ENCODE measurements around the gene TREX2. TPM values are rescaled to one million over a fixed set of nuclear protein-coding genes. Genes with fewer than 3 reads are reported as not detected.

TREX2 gene
- total RNA-seq, 1 donor from 2014 or later: 0.29 TPM

DNA sequence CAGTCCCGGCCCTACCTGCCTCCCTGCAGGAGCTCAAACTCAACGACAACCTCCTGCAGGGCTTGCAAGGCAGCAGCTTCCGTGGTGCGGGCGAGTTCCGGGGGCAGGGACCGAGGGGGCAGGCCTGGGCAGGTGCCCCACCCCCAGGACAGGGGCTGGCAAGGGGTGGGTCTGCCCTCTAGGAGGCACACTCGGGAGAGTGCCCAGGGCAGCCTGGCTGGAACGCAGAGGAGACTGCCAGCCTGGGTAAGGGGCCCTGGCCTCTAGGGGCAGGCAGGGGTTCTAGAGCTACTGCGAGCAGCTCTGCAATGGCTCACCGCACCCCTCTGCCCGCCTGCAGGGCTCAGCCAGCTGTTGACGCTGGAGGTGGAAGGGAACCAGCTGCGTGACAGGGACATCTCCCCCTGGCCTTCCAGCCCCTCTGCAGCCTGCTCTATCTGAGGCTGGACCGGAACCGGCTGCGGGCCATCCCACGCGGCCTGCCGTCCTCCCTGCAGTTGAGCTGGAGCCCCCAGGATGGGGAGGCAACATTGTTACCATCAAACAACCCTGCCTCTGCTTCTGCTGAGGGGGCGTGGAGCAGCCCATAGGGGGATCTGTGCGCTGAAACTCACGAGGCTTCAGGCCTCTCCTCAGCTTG is 36.6 kb upstream of the TREX2 start:
- no peaks in the 10 kb centered on the region for H3K36me3 Mint-ChIP-seq (ENCODE audit: unreplicated experiment)
- H3K4me3 Mint-ChIP-seq (ENCODE audit: unreplicated experiment): no peak overlapping the region
- no peak for DNase-seq
- H3K27ac Mint-ChIP-seq (ENCODE audit: unreplicated experiment): no peak overlapping the region
- H3K4me1 Mint-ChIP-seq (ENCODE audit: low read depth, unreplicated experiment): no peaks in the 10 kb centered on the region
- no peaks in the 10 kb centered on the region for H3K27me3 Mint-ChIP-seq (ENCODE audit: unreplicated experiment)
- no peaks in the 10 kb centered on the region for H3K9me3 Mint-ChIP-seq (ENCODE audit: unreplicated experiment)
- TF ChIP-seq, protein P1, sequence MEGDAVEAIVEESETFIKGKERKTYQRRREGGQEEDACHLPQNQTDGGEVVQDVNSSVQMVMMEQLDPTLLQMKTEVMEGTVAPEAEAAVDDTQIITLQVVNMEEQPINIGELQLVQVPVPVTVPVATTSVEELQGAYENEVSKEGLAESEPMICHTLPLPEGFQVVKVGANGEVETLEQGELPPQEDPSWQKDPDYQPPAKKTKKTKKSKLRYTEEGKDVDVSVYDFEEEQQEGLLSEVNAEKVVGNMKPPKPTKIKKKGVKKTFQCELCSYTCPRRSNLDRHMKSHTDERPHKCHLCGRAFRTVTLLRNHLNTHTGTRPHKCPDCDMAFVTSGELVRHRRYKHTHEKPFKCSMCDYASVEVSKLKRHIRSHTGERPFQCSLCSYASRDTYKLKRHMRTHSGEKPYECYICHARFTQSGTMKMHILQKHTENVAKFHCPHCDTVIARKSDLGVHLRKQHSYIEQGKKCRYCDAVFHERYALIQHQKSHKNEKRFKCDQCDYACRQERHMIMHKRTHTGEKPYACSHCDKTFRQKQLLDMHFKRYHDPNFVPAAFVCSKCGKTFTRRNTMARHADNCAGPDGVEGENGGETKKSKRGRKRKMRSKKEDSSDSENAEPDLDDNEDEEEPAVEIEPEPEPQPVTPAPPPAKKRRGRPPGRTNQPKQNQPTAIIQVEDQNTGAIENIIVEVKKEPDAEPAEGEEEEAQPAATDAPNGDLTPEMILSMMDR (IDR thresholded peaks at IDR 0.05; ENCODE audit: partially characterized antibody, unreplicated experiment): no peak

DNA sequence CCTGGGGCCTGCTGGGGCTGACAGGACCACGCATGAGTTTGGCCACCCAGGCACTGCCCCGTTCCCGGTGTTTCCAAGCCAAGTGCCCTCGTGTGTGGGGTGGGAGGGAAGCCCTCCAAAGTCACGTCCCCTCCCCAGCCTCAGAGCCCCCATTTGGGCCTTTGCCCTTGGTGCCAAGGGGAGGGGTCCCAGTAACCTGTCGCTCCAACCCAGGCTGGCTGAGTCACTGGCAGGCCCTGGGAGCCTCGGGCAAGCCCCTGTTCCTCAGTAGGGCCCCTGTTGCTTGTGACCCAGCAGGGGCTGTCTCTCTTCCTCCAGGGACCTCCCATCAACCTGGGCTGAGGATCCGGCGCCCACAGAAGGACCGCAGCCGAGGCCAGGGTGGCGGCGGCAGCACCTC is 35.2 kb upstream of the TREX2 start:
- Mint-ChIP-seq H3K27ac (ENCODE audit: unreplicated experiment) (no peak overlapping the region), H3K9me3 (ENCODE audit: unreplicated experiment) (peaks cover under 1% of the 10 kb centered on the region), H3K4me1 (ENCODE audit: low read depth, unreplicated experiment) (peaks cover under 1% of the 10 kb centered on the region), H3K27me3 (ENCODE audit: unreplicated experiment) (peaks cover under 1% of the 10 kb centered on the region), H3K36me3 (ENCODE audit: unreplicated experiment) (no peaks in the 10 kb centered on the region), H3K4me3 (ENCODE audit: unreplicated experiment) (no peak overlapping the region)
- DNase-seq: no peak
- TF ChIP-seq, protein P1 (IDR thresholded peaks at IDR 0.05; ENCODE audit: partially characterized antibody, unreplicated experiment): no peak

DNA sequence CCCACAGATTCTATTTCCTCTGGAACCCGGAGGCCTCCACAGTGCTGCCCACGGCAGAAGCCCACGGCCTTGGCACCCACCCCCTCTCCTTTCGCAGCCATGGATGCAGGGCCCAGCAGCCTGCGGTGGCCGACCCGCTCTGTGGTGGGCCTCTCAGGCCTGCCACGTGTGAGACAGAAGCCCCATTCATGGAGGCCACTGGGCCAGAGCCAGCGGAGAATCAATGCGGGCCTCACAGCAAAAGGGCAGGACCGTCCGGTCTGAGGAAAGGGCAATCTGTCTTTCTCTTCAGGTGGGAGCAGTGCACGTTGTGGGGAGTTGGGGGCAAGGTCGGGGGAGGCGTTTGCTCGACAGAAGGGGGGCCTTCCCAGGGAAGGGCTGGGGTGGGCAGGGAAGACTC is 32.9 kb upstream of the TREX2 start:
- Mint-ChIP-seq H3K27me3 (ENCODE audit: unreplicated experiment) (peaks cover 2% of the 10 kb centered on the region), H3K27ac (ENCODE audit: unreplicated experiment) (no peak overlapping the region), H3K4me1 (ENCODE audit: low read depth, unreplicated experiment) (peaks cover 2% of the 10 kb centered on the region), H3K4me3 (ENCODE audit: unreplicated experiment) (no peak overlapping the region), H3K36me3 (ENCODE audit: unreplicated experiment) (no peaks in the 10 kb centered on the region), H3K9me3 (ENCODE audit: unreplicated experiment) (peaks cover 3% of the 10 kb centered on the region)
- no peak for DNase-seq
- TF ChIP-seq, protein P1 (IDR thresholded peaks at IDR 0.05; ENCODE audit: partially characterized antibody, unreplicated experiment): no peak

DNA sequence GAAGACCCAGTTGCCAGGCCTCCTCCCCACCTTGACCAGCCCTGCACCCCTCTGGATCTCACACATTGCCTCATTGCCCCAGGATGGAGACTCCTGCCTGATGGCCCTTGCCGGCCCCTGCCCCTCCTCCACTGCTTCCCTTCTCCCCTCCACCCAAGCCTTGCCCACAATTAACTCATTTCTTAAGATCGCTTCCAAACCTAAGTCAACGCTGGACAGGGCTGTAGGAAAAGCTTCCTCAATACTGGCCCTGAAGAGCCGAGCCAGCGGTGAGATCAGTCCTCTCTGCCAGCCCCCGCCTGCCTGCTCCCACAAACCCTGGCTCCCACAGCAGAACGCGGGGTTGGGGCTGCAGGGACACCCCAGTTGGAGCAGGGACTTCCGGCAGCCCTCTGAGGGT is 32.0 kb upstream of the TREX2 start:
- peaks cover 2% of the 10 kb centered on the region for H3K4me1 Mint-ChIP-seq (ENCODE audit: low read depth, unreplicated experiment)
- TF ChIP-seq, protein P1 (IDR thresholded peaks at IDR 0.05; ENCODE audit: partially characterized antibody, unreplicated experiment): no peak
- peaks cover 2% of the 10 kb centered on the region for H3K27me3 Mint-ChIP-seq (ENCODE audit: unreplicated experiment)
- no peak overlapping the region for H3K4me3 Mint-ChIP-seq (ENCODE audit: unreplicated experiment)
- no peak overlapping the region for H3K27ac Mint-ChIP-seq (ENCODE audit: unreplicated experiment)
- DNase-seq: no peak
- H3K9me3 Mint-ChIP-seq (ENCODE audit: unreplicated experiment): peaks cover 4% of the 10 kb centered on the region
- no peaks in the 10 kb centered on the region for H3K36me3 Mint-ChIP-seq (ENCODE audit: unreplicated experiment)

DNA sequence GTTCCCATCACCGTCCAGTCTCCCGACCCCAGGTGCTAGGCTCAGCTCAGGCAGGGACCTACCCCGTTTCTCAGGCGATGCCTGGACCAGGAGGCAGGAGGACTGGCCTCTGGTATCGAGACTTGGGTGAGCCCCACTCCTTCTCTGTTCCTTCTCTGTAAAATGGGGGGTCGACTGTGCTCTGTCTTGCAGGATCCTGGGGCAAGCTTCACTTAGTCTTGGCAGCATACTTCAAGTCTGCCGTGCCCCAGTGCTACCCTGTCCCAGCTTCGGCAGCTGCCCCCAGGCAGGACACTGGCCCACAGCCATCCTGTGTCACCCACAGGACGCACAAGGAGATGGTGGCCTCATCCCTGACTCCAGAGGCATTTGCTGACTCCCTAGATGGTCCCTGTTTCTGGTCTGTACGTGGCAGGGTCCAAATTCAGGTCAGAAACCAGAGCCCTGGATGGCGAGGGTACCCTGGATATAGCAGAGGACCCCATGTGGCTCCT is 31.6 kb upstream of the TREX2 start:
- H3K36me3 Mint-ChIP-seq (ENCODE audit: unreplicated experiment): no peaks in the 10 kb centered on the region
- H3K4me3 Mint-ChIP-seq (ENCODE audit: unreplicated experiment): no peak overlapping the region
- H3K4me1 Mint-ChIP-seq (ENCODE audit: low read depth, unreplicated experiment): peaks cover 2% of the 10 kb centered on the region
- H3K9me3 Mint-ChIP-seq (ENCODE audit: unreplicated experiment): peaks cover 4% of the 10 kb centered on the region
- peaks cover 2% of the 10 kb centered on the region for H3K27me3 Mint-ChIP-seq (ENCODE audit: unreplicated experiment)
- no peak overlapping the region for H3K27ac Mint-ChIP-seq (ENCODE audit: unreplicated experiment)
- TF ChIP-seq, protein P1 (IDR thresholded peaks at IDR 0.05; ENCODE audit: partially characterized antibody, unreplicated experiment): no peak
- no peak for DNase-seq
